HG02678 (cell line): ENCODE results near the gene GLB1L3.
A peak's percentile ranks its signal among the peaks of the same experiment; 100 is the strongest.
"Not testable (repeated sequence)": the region's sequence is repeated elsewhere in the genome, so short reads cannot be mapped to it uniquely, and the experiment has no call there.

ENCODE experiments used
- ATAC-seq: cut with Tn5 transposase; IDR thresholded peaks from one replicate; pipeline ENCODE4 v1.9.1; 2021; ENCODE audit warnings: mild to moderate bottlenecking, moderate library complexity; ENCODE audit not compliant: unreplicated experiment

GLB1L3 gene

GRCh38 chr11:134250246-134250645 is 25.9 kb upstream of the GLB1L3 start:
- no peak for ATAC-seq

GRCh38 chr11:134250675-134251074 is 25.5 kb upstream of the GLB1L3 start:
- no peak for ATAC-seq

GRCh38 chr11:134252346-134253187 is 23.6 kb upstream of the GLB1L3 start:
- peak; percentile 31 for ATAC-seq

- ATAC-seq, result peak; percentile 99
These were observed 22.8 kb upstream of the GLB1L3 start, which contains the start of the genes ACAD8 and THYN1 for GRCh38 chr11:134253188-134253993. ACAD8 (plus strand) TSS chr11:134253568; CDS start chr11:134253601, 33 bp downstream. THYN1 (minus strand) TSS chr11:134253352; CDS start chr11:134252882, 470 bp downstream.

GRCh38 chr11:134254433-134255183 is 21.6 kb upstream of the GLB1L3 start:
- no peak for ATAC-seq

- ATAC-seq, result not testable (repeated sequence)
These were observed 21.0 kb upstream of the GLB1L3 start for GRCh38 chr11:134255184-134255561.

GRCh38 chr11:134257101-134257500 is 19.1 kb upstream of the GLB1L3 start:
- ATAC-seq, result no peak

GRCh38 chr11:134258577-134258976 is 17.6 kb upstream of the GLB1L3 start:
- ATAC-seq, result no peak

- no peak for ATAC-seq
These were observed 15.7 kb upstream of the GLB1L3 start for GRCh38 chr11:134260503-134260902.

- ATAC-seq, result no peak
These were observed 15.2 kb upstream of the GLB1L3 start for GRCh38 chr11:134260983-134261382.

GRCh38 chr11:134261626-134262488 is 14.3 kb upstream of the GLB1L3 start:
- ATAC-seq, result no peak

- ATAC-seq, result no peak
These were observed 11.0 kb upstream of the GLB1L3 start for GRCh38 chr11:134264966-134265764.

GRCh38 chr11:134266440-134266839 is 9.7 kb upstream of the GLB1L3 start:
- ATAC-seq, result no peak

- ATAC-seq, result no peak
These were observed 9.3 kb upstream of the GLB1L3 start for GRCh38 chr11:134266841-134267251.

GRCh38 chr11:134267461-134267860 is 8.7 kb upstream of the GLB1L3 start:
- no peak for ATAC-seq

- ATAC-seq, result no peak
These were observed 8.2 kb upstream of the GLB1L3 start for GRCh38 chr11:134267966-134268365.

- ATAC-seq, result no peak
These were observed 5.9 kb upstream of the GLB1L3 start for GRCh38 chr11:134270250-134270714.

- ATAC-seq, result no peak
These were observed 4.2 kb upstream of the GLB1L3 start for GRCh38 chr11:134271978-134272377.
